ENCODE measurements around the gene ANO3.

ANO3 gene

GRCh38 chr11:26377619-26378018 is 45.7 kb downstream of the ANO3 start:
- Histone ChIP-seq H3K4me1 (ENCODE audit: low read length) (no peaks in the 10 kb centered on the region), H3K9me3 (ENCODE audit: insufficient read depth, low read length) (0 out of 2 replicates have a peak, but pooled peaks cover 15% of the 10 kb centered on the region), H3K36me3 (replicated peaks; ENCODE audit: low read depth, low read length) (no peaks in the 10 kb centered on the region), H3K4me3 (ENCODE audit: low read length) (no peak overlapping the region), H3K9ac (ENCODE audit: low read length) (no peak overlapping the region), H2AFZ (ENCODE audit: low read depth, low read length) (no peak overlapping the region), H3K27me3 (ENCODE audit: low read depth, low read length) (no peaks in the 10 kb centered on the region), H3K79me2 (ENCODE audit: low read length) (no peaks in the 10 kb centered on the region), H3K4me2 (ENCODE audit: low read length) (no peak overlapping the region), H3K27ac (ENCODE audit: low read length) (no peak overlapping the region), H4K20me1 (ENCODE audit: insufficient read depth, low read length) (no peaks in the 10 kb centered on the region)
- TF ChIP-seq EZH2phosphoT487 (IDR thresholded peaks at IDR 0.05; ENCODE audit: low read depth) (no peak), CTCF (IDR thresholded peaks at IDR 0.05; ENCODE audit: low read depth, low read length) (no peak)

- no peak overlapping the region for H3K4me2 ChIP-seq (ENCODE audit: low read length)
- no peaks in the 10 kb centered on the region for H3K4me1 ChIP-seq (ENCODE audit: low read length)
- no peak overlapping the region for H3K27ac ChIP-seq (ENCODE audit: low read length)
- no peak overlapping the region for H3K4me3 ChIP-seq (ENCODE audit: low read length)
- TF ChIP-seq CTCF (IDR thresholded peaks at IDR 0.05; ENCODE audit: low read depth, low read length) (no peak), EZH2phosphoT487 (IDR thresholded peaks at IDR 0.05; ENCODE audit: low read depth) (no peak)
- no peaks in the 10 kb centered on the region for H3K79me2 ChIP-seq (ENCODE audit: low read length)
- no peaks in the 10 kb centered on the region for H3K36me3 ChIP-seq (replicated peaks; ENCODE audit: low read depth, low read length)
- H3K9me3 ChIP-seq (ENCODE audit: insufficient read depth, low read length), result no peaks in the 10 kb centered on the region
- no peaks in the 10 kb centered on the region for H4K20me1 ChIP-seq (ENCODE audit: insufficient read depth, low read length)
- no peaks in the 10 kb centered on the region for H3K27me3 ChIP-seq (ENCODE audit: low read depth, low read length)
- H2AFZ ChIP-seq (ENCODE audit: low read depth, low read length), result no peak overlapping the region
- no peak overlapping the region for H3K9ac ChIP-seq (ENCODE audit: low read length)
Observed at GRCh38 chr11:26399336-26399735, 67.4 kb downstream of the ANO3 start.

- no peak overlapping the region for H2AFZ ChIP-seq (ENCODE audit: low read depth, low read length)
- H3K4me2 ChIP-seq (ENCODE audit: low read length), result no peak overlapping the region
- no peaks in the 10 kb centered on the region for H3K27me3 ChIP-seq (ENCODE audit: low read depth, low read length)
- no peak for TF ChIP-seq CTCF (IDR thresholded peaks at IDR 0.05; ENCODE audit: low read depth, low read length)
- no peak for TF ChIP-seq EZH2phosphoT487 (IDR thresholded peaks at IDR 0.05; ENCODE audit: low read depth)
- H3K4me1 ChIP-seq (ENCODE audit: low read length), result no peaks in the 10 kb centered on the region
- no peak overlapping the region for H3K4me3 ChIP-seq (ENCODE audit: low read length)
- no peaks in the 10 kb centered on the region for H4K20me1 ChIP-seq (ENCODE audit: insufficient read depth, low read length)
- no peak overlapping the region for H3K27ac ChIP-seq (ENCODE audit: low read length)
- H3K79me2 ChIP-seq (ENCODE audit: low read length), result no peaks in the 10 kb centered on the region
- no peaks in the 10 kb centered on the region for H3K9me3 ChIP-seq (ENCODE audit: insufficient read depth, low read length)
- H3K9ac ChIP-seq (ENCODE audit: low read length), result no peak overlapping the region
- no peaks in the 10 kb centered on the region for H3K36me3 ChIP-seq (replicated peaks; ENCODE audit: low read depth, low read length)
Observed at GRCh38 chr11:26410706-26411366, 78.9 kb downstream of the ANO3 start.

- TF ChIP-seq CTCF (IDR thresholded peaks at IDR 0.05; ENCODE audit: low read depth, low read length) (no peak), EZH2phosphoT487 (IDR thresholded peaks at IDR 0.05; ENCODE audit: low read depth) (no peak)
- H3K27ac ChIP-seq (ENCODE audit: low read length), result no peak overlapping the region
- no peak overlapping the region for H3K4me2 ChIP-seq (ENCODE audit: low read length)
- H3K79me2 ChIP-seq (ENCODE audit: low read length), result no peaks in the 10 kb centered on the region
- H3K36me3 ChIP-seq (replicated peaks; ENCODE audit: low read depth, low read length), result no peaks in the 10 kb centered on the region
- H3K4me3 ChIP-seq (ENCODE audit: low read length), result no peak overlapping the region
- no peaks in the 10 kb centered on the region for H4K20me1 ChIP-seq (ENCODE audit: insufficient read depth, low read length)
- no peak overlapping the region for H3K9ac ChIP-seq (ENCODE audit: low read length)
- no peaks in the 10 kb centered on the region for H3K27me3 ChIP-seq (ENCODE audit: low read depth, low read length)
- no peaks in the 10 kb centered on the region for H3K4me1 ChIP-seq (ENCODE audit: low read length)
- H3K9me3 ChIP-seq (ENCODE audit: insufficient read depth, low read length), result no peaks in the 10 kb centered on the region
- no peak overlapping the region for H2AFZ ChIP-seq (ENCODE audit: low read depth, low read length)
Observed at GRCh38 chr11:26412955-26413354, 81.0 kb downstream of the ANO3 start.
